Motor neuron (in vitro differentiated cells): ENCODE measurements around the gene MARCHF9. TPM values are rescaled to one million over a fixed set of nuclear protein-coding genes. Genes with fewer than 3 reads are reported as not detected.
"Not testable (repeated sequence)": the region's sequence is repeated elsewhere in the genome, so short reads cannot be mapped to it uniquely, and the experiment has no call there.

Experiments used
- ATAC-seq, 8 experiments: fragments of 200-7000 bp; cut with Tn5 transposase; replicated peaks in 6 of 8; 2 replicates each; pipeline ENCODE4 v1.8.0; 2021; ENCODE audit warnings: mild to moderate bottlenecking in 8 of 8, moderate library complexity in 8 of 8
- H3K27ac ChIP-seq, 2 donors: fragments of 250-450 bp; sonication (Bioruptor Pico); 2 replicates each; pipeline ENCODE4 v1.9.0; 2021; ENCODE audit warnings: antibody characterized with exemption in 2 of 2, mild to moderate bottlenecking in 2 of 2, moderate library complexity in 1 of 2
- H3K4me1 ChIP-seq, 2 donors: fragments of 250-450 bp; sonication (Bioruptor Pico); replicated peaks in 1 of 2; 2 replicates each; pipeline ENCODE4 v1.6.1; 2021; ENCODE audit warnings: antibody characterized with exemption in 2 of 2, mild to moderate bottlenecking in 2 of 2, moderate library complexity in 1 of 2
- H3K4me3 ChIP-seq, 5 donors: fragments of 250-450 bp; sonication (Bioruptor Pico); 2 replicates each; pipeline ENCODE4 v1.9.0; 2021; ENCODE audit warnings: antibody characterized with exemption in 5 of 5, mild to moderate bottlenecking in 5 of 5, moderate library complexity in 4 of 5
- WGBS, 10 experiments: fragments of 450-650 bp; shearing (Covaris generic); methylation state at CpG; one replicate each; pipeline ENCODE4 v1.0.0; 2022; 5-methylcytosine and 5-hydroxymethylcytosine counted together
- in situ Hi-C, 9 experiments: fragments of 400-800 bp; cut with MboI; loops; one replicate each; pipeline ENCODE4 v1.15.0; 2021; ENCODE audit warnings: low sequenced_read_pairs in 9 of 9, low pct_unique_long_range_greater_than_20kb in 2 of 9; ENCODE audit not compliant: unreplicated experiment in 9 of 9
- total RNA-seq, 8 experiments: library from RNA; unstranded; fragments of 300-600 nt; gene quantifications; 2 replicates each; pipeline versions ENCODE4 v1.2.3 to v1.2.4, GENCODE V29; 2022

Gene MARCHF9, protein sequence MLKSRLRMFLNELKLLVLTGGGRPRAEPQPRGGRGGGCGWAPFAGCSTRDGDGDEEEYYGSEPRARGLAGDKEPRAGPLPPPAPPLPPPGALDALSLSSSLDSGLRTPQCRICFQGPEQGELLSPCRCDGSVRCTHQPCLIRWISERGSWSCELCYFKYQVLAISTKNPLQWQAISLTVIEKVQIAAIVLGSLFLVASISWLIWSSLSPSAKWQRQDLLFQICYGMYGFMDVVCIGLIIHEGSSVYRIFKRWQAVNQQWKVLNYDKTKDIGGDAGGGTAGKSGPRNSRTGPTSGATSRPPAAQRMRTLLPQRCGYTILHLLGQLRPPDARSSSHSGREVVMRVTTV
- 10 to 100 TPM in 7 of 8 experiments, 1 to 10 TPM in 1; 1.7 to 23.0 (median 17.0) TPM for total RNA-seq

GRCh38 chr12:57754411-57755193 is at the start of gene MARCHF9:
Gene MARCHF9 (plus strand): TSS chr12:57755103. CDS start chr12:57755529, 426 bp downstream.
- ATAC-seq, result peak in 6 of 8 experiments; percentile 11 to 51 (median 39)
- in situ Hi-C loops, result no loop called here
- Histone ChIP-seq H3K4me1 (peaks cover 27% of the 10 kb centered on the region in 2 donors), H3K27ac (peak within 1 kb of the TSS; percentile 77 to 87), H3K4me3 (peak within 1 kb of the TSS; percentile 84 to 98 (median 89))
- 0 to 67% (median 8%) methylated on average over 1 to 3 of the region's 41 CpGs; no CpG with 5 or more reads in 3 of the 10 experiments for WGBS, 10 experiments

DNA sequence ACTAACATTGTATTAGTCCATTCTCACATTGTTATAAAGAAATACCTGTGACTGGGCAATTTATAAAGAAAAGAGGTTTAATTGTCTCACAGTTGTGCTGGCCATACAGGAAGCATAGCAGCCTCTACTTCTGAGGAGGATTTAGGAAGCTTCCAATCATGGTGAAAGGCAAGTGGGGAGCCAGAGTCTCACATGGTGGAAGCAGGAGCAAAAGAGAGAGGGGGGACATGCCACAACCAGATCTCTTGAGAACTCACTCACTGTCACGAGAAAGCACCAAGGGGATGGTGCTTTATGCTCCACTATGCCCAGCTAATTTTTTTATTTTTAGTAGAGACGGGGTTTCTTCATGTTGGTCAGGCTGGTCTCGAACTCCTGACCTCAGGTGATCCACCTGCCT is 47.7 kb upstream of the MARCHF9 start:
- in situ Hi-C loops, result no loop called here
- H3K4me1 ChIP-seq, result no peaks in the 10 kb centered on the region
- WGBS, 10 experiments, result 80 to 100% (median 92%) methylated on average over 1 to 3 of the region's 3 CpGs; no CpG with 5 or more reads in 1 of the 10 experiments
- no peak overlapping the region for H3K4me3 ChIP-seq
- no peak overlapping the region for H3K27ac ChIP-seq
- ATAC-seq, result no peak

DNA sequence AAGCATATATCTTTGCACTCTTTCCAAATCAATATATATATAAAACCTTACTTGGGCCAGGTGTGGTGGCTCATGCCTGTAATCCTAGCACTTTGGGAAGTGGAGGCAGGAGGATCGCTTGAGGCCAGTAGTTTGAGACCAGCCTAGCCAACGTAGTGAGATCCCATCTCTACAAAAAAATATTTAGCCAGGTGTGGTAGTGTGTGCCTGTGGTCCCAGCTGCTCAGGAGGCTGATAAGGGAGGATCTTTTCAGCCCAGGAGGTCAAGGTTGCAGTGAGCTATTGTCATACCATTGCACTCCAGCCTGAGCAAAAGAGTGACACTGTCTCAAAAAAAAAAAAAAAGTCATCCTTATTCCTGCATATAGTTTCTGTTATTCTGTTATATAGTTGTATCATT is 46.6 kb upstream of the MARCHF9 start:
- H3K4me1 ChIP-seq, result no peaks in the 10 kb centered on the region
- in situ Hi-C loops, result no loop called here
- no peak overlapping the region for H3K27ac ChIP-seq
- WGBS, 10 experiments, result 57 to 100% (median 96%) methylated on average over 1 to 2 of the region's 2 CpGs; no CpG with 5 or more reads in 4 of the 10 experiments
- no peak for ATAC-seq
- H3K4me3 ChIP-seq, result no peak overlapping the region

GRCh38 chr12:57712701-57713100 is 42.2 kb upstream of the MARCHF9 start:
- 60 to 100% (median 78%) methylated on average over 1 to 3 of the region's 3 CpGs; no CpG with 5 or more reads in 1 of the 10 experiments for WGBS, 10 experiments
- no peaks in the 10 kb centered on the region for H3K4me1 ChIP-seq
- in situ Hi-C loops, result no loop called here
- no peak for ATAC-seq
- H3K27ac ChIP-seq, result no peak overlapping the region
- no peak overlapping the region for H3K4me3 ChIP-seq

- in situ Hi-C loops, result no loop called here
- H3K4me3 ChIP-seq, result no peak overlapping the region
- no peaks in the 10 kb centered on the region for H3K4me1 ChIP-seq
- H3K27ac ChIP-seq, result no peak overlapping the region
- WGBS, 10 experiments, result 56 to 100% (median 84%) methylated on average over 1 to 5 of the region's 5 CpGs; no CpG with 5 or more reads in 2 of the 10 experiments
- ATAC-seq, result no peak
Observed at GRCh38 chr12:57713209-57713608, 41.7 kb upstream of the MARCHF9 start.

- H3K4me1 ChIP-seq, H3K4me3 ChIP-seq, ATAC-seq, in situ Hi-C loops, H3K27ac ChIP-seq: not testable (repeated sequence)
- WGBS, 10 experiments, result 93 to 100% (median 100%) methylated on average over 2 to 6 of the region's 6 CpGs; no CpG with 5 or more reads in 3 of the 10 experiments
Observed at GRCh38 chr12:57715036-57715748, 39.7 kb upstream of the MARCHF9 start.

- Histone ChIP-seq H3K4me3 (no peak overlapping the region), H3K27ac (no peak overlapping the region), H3K4me1 (no peaks in the 10 kb centered on the region)
- in situ Hi-C loops, result no loop called here
- 90 to 100% (median 93%) methylated on average over 1 to 8 of the region's 12 CpGs; no CpG with 5 or more reads in 5 of the 10 experiments for WGBS, 10 experiments
- ATAC-seq, result no peak
Observed at GRCh38 chr12:57715786-57716185, 39.1 kb upstream of the MARCHF9 start.

- Histone ChIP-seq H3K4me1 (no peaks in the 10 kb centered on the region), H3K27ac (no peak overlapping the region), H3K4me3 (no peak overlapping the region)
- WGBS, 10 experiments, result 100% methylated on average over 1 to 2 of the region's 4 CpGs; no CpG with 5 or more reads in 8 of the 10 experiments
- ATAC-seq, result no peak
- in situ Hi-C loops, result no loop called here
Observed at GRCh38 chr12:57716305-57716704, 38.6 kb upstream of the MARCHF9 start.

DNA sequence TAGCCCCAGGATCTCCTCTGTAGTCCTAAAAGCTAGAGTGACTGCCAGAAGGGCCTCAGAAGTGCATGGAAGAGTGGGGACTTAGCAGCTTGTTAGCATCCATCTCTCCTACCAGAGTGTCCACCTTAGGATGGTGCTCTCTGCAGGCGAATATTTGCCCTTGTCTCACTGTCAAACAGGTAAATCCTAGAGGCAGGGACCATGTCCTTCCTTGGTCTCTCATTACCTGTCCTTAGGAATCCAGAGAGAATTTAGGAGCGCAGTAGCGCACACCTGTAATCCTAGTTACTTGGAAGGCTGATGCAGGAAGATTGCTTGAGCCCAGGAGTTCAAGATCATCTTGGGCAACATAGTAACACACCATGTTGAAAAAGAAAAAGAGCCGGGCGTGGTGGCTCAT is 37.8 kb upstream of the MARCHF9 start:
- Histone ChIP-seq H3K4me1 (no peaks in the 10 kb centered on the region), H3K4me3 (no peak overlapping the region), H3K27ac (no peak overlapping the region)
- WGBS, 10 experiments, result 57 to 100% (median 98%) methylated on average over 1 to 3 of the region's 5 CpGs; no CpG with 5 or more reads in 2 of the 10 experiments
- in situ Hi-C loops, result no loop called here
- ATAC-seq, result no peak

GRCh38 chr12:57717846-57718640 is 36.9 kb upstream of the MARCHF9 start:
- H3K4me1 ChIP-seq, result no peaks in the 10 kb centered on the region
- in situ Hi-C loops, result no loop called here
- H3K4me3 ChIP-seq, result no peak overlapping the region
- 91 to 100% (median 94%) methylated on average over 1 to 16 of the region's 22 CpGs; no CpG with 5 or more reads in 1 of the 10 experiments for WGBS, 10 experiments
- H3K27ac ChIP-seq, result no peak overlapping the region
- ATAC-seq, result no peak

GRCh38 chr12:57718641-57719528 is 36.0 kb upstream of the MARCHF9 start:
- ATAC-seq, result no peak
- in situ Hi-C loops, result no loop called here
- WGBS, 10 experiments, result 91 to 100% (median 100%) methylated on average over 1 to 8 of the region's 15 CpGs; no CpG with 5 or more reads in 1 of the 10 experiments
- H3K27ac ChIP-seq, result no peak overlapping the region
- H3K4me1 ChIP-seq, result no peaks in the 10 kb centered on the region
- H3K4me3 ChIP-seq, result no peak overlapping the region
